GM12892 (cell line): ENCODE measurements around the gene ZCCHC8.

Experiments used
- POLR2A ChIP-seq: IDR thresholded peaks from 2 replicates; pipeline ENCODE4 v1.6.1; 2011; ENCODE audit warnings: low read depth, low read length, control low read depth
- POLR2AphosphoS5 ChIP-seq: IDR thresholded peaks from 2 replicates; pipeline ENCODE4 v1.6.1; 2011; ENCODE audit warnings: low read depth, low read length, control low read depth

DNA sequence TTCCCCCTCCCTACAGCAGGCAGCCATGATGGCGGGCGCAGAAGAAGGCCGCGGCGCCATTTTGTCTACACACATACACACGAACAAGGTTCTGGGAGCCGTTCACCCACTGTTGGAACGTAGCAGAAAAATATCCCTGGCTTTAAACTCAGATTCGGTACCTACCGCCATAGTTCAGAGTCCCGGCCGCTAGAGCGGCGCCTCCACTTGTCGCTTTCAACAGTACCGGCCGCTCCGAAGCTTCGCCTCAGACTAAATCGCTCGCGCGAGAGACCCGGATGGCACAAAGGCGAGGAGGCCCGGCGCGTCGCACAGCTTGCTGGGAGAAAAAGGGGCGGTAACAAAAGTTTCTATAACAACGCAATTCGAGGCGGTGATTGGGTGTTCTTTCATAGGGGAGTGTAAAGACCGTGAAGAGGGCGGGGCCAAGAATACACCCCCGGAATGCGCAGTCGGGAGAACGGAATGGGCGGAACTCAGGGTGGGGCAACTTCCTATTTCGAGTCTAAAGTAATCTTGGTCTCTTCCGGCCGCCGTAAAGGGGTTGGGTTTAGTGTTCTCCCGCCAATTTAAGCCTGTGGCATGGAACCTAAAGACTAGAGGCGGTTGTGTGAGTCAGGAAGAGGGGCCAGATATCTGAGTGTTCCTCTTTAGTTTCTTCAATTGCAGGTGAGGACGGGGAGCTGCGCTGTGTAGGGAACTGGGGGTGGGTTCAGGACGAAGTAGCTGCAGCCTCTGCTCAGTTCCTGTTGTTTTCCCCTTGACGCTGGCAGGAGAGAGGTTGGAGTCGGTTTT lies 26.1 kb upstream of the ZCCHC8 start, which contains the start of the genes KNTC1 and RSRC2:
- TF ChIP-seq POLR2AphosphoS5: peak; percentile 98
- TF ChIP-seq POLR2A: peak; percentile 99
